ENCODE data around the gene USP40. TPM values are rescaled to one million over a fixed set of nuclear protein-coding genes. Genes with fewer than 3 reads are reported as not detected.

The USP40 gene
- total RNA-seq, 1 experiment from 2014 or later: 127 TPM

GRCh38 chr2:233503947-233504637 lies 62.5 kb downstream of the USP40 start:
- TF ChIP-seq CTCF (conservative IDR thresholded peaks at IDR 0.05) (no peak), EZH2 (IDR thresholded peaks at IDR 0.05; ENCODE audit: low read depth) (no peak)
- Histone ChIP-seq H3K79me2 (ENCODE audit: low read depth) (no peaks in the 10 kb centered on the region), H3K27me3 (ENCODE audit: insufficient read depth, low read depth) (no peaks in the 10 kb centered on the region), H3K9me2 (ENCODE audit: insufficient read depth) (no peaks in the 10 kb centered on the region), H2AFZ (no peak overlapping the region), H4K20me1 (ENCODE audit: insufficient read depth) (no peaks in the 10 kb centered on the region), H3K36me3 (ENCODE audit: low read depth) (peaks cover 51% of the 10 kb centered on the region), H3F3A (ENCODE audit: insufficient read depth, low read depth) (peaks cover 14% of the 10 kb centered on the region; the same call in 1 of the 2 replicates), H3K9me3 (ENCODE audit: insufficient read depth, low read depth) (peaks cover 18% of the 10 kb centered on the region), H3K4me1 (replicated peaks; ENCODE audit: insufficient read depth) (peaks cover 13% of the 10 kb centered on the region), H3K4me3 (no peak overlapping the region), H3K27ac (no peak overlapping the region), H3K4me2 (no peak overlapping the region)
- BruUV-seq (replicated peaks): no TSS peak
- intact Hi-C loops (cut with micrococcal nuclease; ENCODE audit: unreplicated experiment): no loop called here
- DNase-seq: no peak
- POLR2A ChIA-PET (ENCODE audit: unreplicated experiment): interaction anchor here (0.7 kb wide), 1 partner anchor 187 kb away, joined by 3 read pairs; no protein-coding TSS in a partner anchor
- CTCF ChIA-PET: no interaction called here

GRCh38 chr2:233503481-233503880 lies 63.1 kb downstream of the USP40 start:
- CTCF ChIA-PET: interaction anchor here (0.5 kb wide), 1 partner anchor 52 kb away, joined by 6 read pairs; no protein-coding TSS in a partner anchor
- Histone ChIP-seq H3K9me2 (ENCODE audit: insufficient read depth) (no peaks in the 10 kb centered on the region), H2AFZ (no peak overlapping the region), H4K20me1 (ENCODE audit: insufficient read depth) (no peaks in the 10 kb centered on the region), H3K4me2 (no peak overlapping the region), H3K27ac (no peak overlapping the region), H3K79me2 (ENCODE audit: low read depth) (no peaks in the 10 kb centered on the region), H3K4me1 (replicated peaks; ENCODE audit: insufficient read depth) (peaks cover 13% of the 10 kb centered on the region), H3K9me3 (ENCODE audit: insufficient read depth, low read depth) (peaks cover 18% of the 10 kb centered on the region), H3K27me3 (ENCODE audit: insufficient read depth, low read depth) (no peaks in the 10 kb centered on the region), H3F3A (ENCODE audit: insufficient read depth, low read depth) (peaks cover 14% of the 10 kb centered on the region; the same call in 1 of the 2 replicates), H3K4me3 (no peak overlapping the region), H3K36me3 (ENCODE audit: low read depth) (peaks cover 53% of the 10 kb centered on the region)
- POLR2A ChIA-PET (ENCODE audit: unreplicated experiment): interaction anchor here (0.7 kb wide), 1 partner anchor 187 kb away, joined by 3 read pairs; no protein-coding TSS in a partner anchor
- DNase-seq: no peak
- intact Hi-C loops (cut with micrococcal nuclease; ENCODE audit: unreplicated experiment): no loop called here
- TF ChIP-seq CTCF (conservative IDR thresholded peaks at IDR 0.05): no peak
- TF ChIP-seq EZH2 (IDR thresholded peaks at IDR 0.05; ENCODE audit: low read depth): no peak
- BruUV-seq (replicated peaks): no TSS peak

GRCh38 chr2:233501198-233502076 lies 65.1 kb downstream of the USP40 start:
- intact Hi-C loops (cut with micrococcal nuclease; ENCODE audit: unreplicated experiment): no loop called here
- BruUV-seq (replicated peaks): no TSS peak
- Histone ChIP-seq H3K4me2 (no peak overlapping the region), H3K4me1 (replicated peaks; ENCODE audit: insufficient read depth) (peaks cover 13% of the 10 kb centered on the region), H3F3A (ENCODE audit: insufficient read depth, low read depth) (peaks cover 14% of the 10 kb centered on the region; the same call in 1 of the 2 replicates), H3K9me3 (ENCODE audit: insufficient read depth, low read depth) (peaks cover 18% of the 10 kb centered on the region), H3K79me2 (ENCODE audit: low read depth) (no peaks in the 10 kb centered on the region), H3K9me2 (ENCODE audit: insufficient read depth) (no peaks in the 10 kb centered on the region), H4K20me1 (ENCODE audit: insufficient read depth) (no peaks in the 10 kb centered on the region), H3K36me3 (ENCODE audit: low read depth) (peaks cover 59% of the 10 kb centered on the region), H3K27me3 (ENCODE audit: insufficient read depth, low read depth) (no peaks in the 10 kb centered on the region), H3K27ac (peak overlapping the region; percentile 28; the same call in 1 of the 2 replicates), H3K4me3 (no peak overlapping the region), H2AFZ (no peak overlapping the region)
- DNase-seq: peak in 1 of 2 experiments; percentile 54
- TF ChIP-seq CTCF (conservative IDR thresholded peaks at IDR 0.05): no peak
- TF ChIP-seq EZH2 (IDR thresholded peaks at IDR 0.05; ENCODE audit: low read depth): no peak
- POLR2A ChIA-PET (ENCODE audit: unreplicated experiment): no interaction called here
- CTCF ChIA-PET: no interaction called here

All from PC-9 (cell line).